Measurements from ENCODE around the gene ADAMTSL4.

ADAMTSL4 gene

DNA sequence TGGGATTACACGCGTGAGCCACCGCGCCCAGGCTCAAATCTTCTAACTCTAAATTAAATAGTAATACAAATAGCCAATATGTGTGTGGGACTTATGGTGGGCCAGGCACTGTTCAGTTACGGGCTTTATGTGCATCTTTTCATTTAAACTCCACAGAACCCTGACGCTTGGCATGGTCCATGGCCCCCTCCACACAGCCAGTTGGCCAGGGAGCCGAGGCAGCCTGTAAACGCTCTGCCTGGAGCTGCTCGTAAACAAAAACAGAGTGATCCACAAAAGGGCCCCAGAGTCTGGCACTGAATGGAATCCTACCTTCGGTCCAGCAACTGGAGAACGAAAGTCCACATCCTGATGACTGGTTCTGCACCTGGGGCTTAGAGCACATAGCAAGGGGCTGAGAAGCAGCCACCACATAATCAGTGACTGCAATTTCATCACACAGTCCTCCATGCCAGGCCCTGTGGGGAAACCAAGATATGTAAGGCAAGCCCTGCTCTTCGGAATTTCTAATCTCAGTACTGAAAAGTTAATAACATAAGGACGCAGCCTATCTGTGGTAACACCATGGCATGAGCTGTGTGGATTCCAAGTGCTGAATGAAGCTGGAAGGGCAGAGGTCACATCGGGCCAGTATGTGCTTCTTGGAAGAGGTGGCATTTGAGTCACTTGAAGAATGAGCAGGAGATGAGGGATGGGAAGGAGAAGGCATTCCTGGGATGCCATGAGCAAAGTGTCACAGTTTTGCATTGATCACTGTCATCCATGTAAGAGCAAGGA is 13.5 kb upstream of the ADAMTSL4 start:
- DNase-seq: no peak

DNA sequence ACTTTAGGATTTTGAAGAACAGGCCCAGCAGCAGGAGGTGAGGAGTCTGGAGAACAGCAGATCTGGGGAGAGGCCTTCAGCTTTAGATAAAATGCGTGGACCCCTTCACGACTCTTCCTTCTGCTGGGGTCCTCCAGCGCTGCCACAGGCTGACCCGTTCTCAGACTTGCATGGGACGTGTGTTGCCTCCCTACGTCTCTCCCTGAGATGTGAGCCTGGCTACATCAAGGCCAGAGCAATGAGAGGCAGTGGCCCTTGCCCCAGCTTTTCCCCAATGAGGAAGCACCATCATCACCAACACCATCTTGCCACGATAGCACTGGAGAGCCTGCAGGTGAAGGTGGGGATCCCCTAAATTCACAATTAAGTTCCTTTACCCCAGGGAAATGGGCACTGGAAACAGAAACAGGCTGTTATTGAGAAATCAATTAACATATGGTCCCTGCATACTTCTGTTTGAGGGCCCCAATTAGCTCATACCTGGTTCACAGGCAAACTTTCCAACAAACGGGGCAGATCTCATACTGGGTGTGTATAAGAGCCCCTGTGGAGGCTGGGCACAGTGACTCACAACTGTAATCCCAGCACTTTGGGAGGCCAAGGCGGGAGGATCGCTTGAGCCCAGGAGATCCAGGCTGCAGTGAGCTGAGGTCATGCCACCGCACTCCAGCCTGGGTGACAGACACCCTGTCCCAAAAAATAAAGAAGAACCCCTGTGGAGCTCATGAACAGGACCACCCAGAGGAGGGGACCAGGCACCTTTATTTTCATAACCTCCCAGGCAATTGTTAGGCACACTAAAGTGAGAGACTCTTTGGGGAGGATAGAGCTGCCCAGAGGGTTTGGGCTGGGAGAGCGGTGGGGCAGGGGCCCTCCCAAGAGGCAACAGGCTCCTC is 12.1 kb upstream of the ADAMTSL4 start:
- no peak for DNase-seq

DNA sequence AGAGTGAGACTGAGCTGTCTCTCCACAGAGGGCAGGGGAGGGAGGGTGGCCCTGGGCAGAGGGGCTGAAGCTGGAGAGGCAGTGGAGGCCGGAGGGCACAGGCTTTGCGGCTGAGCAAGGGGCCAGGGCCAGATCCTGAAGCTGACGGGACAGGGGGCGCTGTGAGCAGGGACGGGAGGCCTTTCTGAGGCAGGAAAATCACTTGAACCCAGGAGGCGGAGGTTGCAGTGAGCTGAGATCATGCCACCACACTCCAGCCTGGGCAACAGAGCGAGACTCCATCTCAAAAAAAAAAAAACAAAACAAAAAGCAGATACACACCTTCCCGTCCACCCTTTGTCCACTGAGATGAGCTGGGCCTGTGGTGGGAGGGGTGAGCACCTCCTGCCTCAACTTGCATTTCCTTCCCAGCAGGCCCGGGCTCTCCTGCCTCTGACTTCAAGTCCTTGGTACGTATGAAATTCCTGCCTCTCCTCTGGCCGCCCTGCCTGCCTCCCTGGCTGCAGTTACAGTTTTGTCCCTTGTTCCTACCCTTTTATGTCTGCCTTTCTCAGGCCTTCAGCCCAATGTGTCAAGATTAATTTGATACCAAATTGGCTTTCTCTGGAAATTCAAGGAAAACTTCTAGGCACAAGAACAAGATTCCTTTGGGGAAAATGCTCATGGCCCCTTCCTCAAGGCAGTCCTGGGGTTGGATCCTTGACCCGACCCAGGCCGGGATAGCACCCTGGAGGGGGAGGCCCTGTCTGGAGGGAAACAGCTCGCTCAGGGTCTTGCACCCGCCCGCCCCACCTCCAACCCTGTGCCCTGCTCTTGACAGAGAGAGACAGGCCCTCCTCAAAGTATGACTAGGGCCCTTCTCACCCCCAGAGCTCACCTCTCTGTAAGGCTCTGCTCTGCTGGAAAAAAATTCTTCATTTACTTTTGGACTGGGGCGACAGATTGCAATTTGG is 11.2 kb upstream of the ADAMTSL4 start:
- DNase-seq: no peak

DNA sequence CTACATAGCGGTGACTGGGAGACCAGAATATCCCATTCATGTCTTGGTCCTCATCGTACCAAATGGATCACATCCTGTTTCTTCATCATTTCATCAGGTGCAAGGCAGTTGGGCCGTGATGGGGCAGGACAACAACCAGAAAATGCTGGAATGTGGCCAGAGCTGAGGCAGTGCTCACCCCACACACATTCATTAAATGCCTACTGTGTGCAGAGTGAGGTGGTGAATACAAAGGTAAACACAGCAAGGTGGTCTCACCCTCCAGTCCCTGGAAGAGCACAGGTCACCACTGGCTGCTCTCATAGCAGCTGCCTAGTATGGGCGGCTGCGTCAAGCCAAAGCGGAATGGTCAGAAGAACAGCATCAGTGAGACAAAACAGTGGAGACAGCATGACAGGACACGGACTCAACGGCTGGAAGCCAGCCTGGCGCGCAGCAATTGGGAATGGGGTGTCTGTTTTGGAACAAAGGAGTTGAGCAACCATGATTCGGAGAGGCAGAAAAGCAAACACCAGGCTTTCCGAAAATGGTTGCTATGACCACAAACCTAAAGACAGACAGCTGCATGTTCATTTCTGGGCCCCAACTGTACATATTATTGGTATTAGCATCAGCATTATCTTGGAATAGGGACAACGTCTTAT is 5.6 kb upstream of the ADAMTSL4 start:
- DNase-seq: no peak

DNA sequence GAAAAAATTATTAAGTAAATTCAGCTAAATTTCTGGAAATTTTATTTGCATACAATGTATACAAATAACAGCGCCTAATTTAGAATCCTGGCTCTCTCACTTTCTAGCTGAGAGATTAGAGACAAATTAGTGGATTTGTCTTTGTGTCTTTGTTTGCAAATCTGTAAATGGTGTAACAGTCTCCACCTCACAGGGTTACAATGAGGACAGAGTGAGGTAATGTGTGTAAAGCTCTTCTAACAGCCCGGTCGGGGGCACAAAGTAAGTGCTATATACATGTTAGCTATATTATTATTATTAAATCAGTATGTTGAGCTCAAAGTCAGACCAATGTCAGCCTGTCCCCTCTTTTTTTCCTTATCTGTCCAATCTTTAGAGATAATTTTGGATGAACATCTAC is 5.0 kb upstream of the ADAMTSL4 start:
- DNase-seq: no peak

DNA sequence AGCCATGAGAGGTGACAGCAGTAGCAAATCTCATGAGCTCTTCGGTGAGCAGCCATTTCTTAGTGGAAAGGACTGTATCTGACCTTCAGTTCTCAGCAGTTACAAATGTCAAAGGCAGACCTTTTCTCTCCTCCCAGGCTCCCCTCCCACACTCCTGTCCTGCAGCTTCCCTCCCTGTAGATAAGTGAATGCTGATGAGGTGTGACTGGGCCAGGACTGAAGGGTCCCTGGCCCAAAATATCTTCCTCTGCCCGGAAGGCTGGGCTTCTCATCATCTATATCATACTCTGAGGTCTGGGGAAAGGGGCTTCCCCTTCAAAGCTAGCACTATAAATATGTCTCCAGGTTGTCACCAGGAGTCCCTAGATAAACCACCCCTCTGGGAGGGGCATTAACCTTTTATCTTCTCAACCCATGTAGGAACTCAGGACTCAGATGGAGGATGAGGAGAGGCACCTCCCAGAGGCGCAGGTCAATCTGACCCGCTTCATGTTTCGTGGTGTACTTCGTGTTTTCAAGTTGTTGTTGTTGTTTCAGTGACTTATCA is 3.6 kb upstream of the ADAMTSL4 start:
- no peak for DNase-seq

DNA sequence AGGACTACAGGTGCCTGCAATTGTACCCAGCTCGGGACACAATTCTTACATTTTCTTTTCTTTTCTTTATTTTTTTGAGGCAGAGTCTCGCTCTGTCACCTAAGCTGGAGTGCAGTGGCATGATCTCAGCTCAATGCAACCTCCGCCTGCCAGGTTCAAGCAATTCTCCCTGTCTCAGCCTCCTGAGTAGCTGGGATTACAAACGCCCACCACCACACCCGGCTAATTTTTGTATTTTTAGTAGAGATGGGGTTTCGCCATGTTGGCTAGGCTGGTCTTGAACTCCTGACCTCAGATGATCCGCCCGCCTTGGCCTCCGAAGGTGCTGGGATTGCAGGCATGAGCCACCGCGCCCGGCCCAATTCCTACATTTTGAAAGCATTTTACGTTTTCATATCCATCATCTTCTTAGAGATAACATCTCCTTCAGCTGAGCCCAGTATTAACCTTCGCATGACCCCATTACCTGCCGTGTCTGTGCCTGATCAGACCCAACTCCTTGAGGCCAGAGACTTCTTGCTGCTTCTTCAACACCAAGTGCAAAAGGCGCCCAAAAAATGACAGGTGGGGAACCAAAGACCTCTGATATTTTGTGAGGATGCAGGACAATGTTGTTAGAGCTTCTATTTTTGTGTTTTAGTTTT is 2.8 kb upstream of the ADAMTSL4 start:
- no peak for DNase-seq

DNA sequence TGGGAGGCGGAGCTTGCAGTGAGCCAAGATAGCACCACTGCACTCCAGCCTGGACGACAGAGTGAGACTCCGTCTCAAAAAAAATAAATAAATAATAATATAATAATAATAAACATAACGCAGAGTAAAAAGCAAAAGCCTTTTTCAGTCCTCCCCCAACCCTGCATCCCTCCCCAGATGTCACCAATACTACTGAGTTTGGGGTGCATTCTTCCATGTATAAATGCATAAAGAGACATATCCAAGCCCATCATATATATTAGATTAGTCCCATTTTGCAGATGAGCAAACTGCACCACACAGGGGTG is 930 bp upstream of the ADAMTSL4 start:
- DNase-seq: no peak

DNA sequence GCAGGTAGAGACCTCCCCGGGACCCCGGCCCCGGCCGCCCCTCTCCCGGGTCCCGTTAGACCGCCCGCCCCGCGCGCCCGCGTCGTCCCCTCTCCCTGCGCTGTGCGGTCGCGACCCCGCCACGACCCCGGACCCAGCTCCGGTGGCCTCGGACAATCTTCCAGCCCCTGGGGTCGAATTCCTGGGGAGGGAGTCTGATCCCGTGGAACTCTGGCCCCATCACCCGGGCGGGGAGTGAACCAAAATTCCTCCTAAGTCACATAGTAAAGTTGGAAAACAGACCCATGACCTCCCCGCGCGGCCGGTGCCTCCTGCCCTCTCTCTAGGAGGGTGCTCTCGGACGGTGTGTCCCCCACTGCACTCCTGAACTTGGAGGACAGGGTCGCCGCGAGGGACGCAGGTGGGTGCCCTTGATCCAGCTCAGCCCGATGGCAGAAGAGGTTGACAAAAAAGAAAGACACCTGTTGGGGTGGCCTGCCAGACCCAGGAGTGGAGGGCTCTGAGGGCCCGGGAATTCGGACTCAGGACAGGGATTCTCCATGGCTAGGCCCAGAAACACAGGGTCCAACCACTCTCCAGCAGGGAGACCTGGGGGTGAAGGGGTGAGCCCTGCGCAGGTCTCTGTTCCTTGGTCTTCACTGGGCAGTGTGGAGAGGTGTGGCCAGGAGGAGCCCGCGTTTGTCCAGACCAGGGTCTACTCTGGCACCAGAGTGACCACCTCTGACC is 451 bp downstream of the ADAMTSL4 start:
- no peak for DNase-seq

DNA sequence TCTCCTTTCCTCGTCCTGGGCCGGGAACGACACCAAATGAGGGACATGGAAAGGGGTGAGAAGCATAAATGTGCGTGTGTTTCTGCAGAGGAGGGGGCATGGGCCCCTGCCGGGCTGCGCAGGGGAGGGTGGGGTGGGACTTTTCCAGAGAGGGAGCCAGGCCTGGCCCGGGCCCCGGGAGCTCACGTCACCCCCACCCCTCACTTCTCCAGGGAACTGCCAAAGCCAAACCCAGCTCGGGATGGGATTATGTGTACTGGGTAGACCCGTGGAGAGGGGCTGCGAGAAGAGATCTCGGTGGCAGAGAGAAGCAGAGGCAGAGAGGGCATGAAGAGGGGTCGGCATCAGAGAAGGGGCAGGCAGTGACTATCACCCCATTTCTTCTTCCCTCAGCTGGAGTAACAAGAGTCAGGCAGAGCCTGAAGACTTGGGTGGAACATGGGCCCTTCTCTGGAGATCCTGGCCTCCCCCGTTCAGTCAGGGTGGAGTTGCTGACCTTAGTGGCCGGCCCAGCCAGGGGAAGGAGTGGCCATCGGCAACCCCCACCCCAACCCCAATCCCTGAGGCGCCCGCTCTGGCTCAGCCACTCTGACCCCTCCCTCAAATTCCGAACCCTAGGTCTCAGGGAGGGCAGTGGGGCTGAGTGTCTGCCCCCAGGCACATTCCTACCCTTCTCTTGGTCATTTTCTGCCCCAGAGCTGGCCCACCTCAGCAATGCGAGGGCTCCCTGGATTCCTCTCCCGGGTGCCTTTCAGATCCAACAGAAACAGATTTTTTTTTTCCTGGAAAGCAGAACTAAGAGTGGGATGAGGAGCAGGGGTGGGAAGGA is 1.2 kb downstream of the ADAMTSL4 start:
- DNase-seq: no peak

DNA sequence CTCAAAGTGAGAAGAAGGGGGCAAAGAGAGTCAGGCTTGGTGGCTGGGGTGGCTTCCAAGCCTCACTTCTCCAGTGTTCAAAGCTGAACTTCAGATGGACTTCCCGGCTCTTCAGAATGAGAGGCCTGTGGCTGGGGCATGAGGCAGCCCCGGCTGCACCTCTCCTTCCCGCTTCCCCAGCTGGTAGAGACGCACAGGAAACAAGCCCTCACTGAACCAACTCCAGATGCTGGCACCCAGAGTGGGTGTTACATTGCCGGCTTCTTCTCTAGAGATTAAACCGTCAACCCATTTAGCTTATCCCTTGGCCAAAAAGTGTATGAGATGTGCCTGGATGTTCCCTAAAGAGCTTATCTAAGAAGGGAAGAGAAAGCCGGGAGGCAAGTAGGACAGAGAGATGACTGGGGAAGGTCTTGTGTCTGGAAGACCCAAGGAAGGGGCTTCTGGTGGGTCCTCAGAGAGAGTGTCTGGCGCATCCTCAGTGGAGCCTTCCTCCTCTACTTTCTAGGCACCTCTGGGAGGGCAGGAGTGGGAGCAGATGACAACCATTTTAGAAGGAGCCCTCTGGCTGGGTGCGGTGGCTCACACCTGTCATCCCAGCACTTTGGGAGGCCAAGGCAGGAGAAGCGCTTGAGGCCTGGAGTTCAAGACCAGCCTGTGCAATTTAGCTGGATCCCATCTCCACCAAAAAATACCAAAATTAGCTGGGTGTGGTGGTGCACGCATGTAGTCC is 2.0 kb downstream of the ADAMTSL4 start:
- DNase-seq: no peak

DNA sequence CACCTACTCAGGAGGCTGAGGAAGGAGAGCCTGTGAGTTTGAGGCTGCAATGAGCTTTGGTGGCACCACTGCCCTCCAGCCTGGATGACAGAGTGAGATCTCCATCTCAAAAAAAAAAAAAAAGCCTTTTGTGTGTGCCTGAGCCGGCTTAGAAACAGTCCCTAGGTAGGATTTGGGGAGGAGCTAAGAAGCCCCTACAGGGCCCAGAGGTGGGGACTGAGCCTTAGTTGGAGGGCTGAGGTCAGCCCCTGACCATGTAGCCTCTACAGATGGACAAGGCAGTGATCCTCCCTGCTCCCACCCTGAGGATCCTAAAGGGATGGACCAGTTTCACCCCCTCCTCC is 2.5 kb downstream of the ADAMTSL4 start:
- no peak for DNase-seq

DNA sequence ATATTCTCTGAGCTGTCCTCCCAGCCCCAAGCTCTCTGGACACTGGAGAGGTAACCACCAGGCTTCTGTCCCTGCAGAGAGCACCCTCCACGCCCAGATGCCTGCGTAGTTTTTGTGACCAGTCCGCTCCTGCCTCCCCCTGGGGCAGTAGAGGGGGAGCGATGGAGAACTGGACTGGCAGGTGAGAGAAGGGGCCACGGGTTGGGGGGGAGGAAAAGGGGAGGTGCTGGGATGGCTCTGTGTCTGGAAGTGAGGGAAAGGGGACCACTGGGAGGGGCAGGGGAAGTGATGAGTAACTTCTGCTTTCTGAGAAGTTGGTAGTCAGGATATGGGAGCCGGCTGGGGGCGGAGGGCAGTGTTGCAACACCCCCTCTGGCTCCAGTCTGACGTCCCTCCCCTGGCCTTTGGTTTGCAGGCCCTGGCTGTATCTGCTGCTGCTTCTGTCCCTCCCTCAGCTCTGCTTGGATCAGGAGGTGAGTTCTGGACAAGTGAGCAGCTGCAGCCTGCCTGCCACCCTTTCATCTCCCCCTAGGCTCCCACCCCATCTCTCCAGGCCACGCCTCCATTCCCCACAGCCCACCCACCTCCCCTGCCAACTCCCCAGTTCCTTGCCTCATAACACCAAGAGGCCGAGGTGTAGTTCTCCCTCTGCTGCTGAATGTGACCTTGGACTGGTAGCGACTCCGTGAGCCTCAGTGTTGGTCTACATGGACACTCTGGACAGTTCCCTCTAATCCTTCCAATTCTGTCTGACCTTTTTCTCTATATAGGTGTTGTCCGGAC is 3.1 kb downstream of the ADAMTSL4 start:
- DNase-seq: no peak

DNA sequence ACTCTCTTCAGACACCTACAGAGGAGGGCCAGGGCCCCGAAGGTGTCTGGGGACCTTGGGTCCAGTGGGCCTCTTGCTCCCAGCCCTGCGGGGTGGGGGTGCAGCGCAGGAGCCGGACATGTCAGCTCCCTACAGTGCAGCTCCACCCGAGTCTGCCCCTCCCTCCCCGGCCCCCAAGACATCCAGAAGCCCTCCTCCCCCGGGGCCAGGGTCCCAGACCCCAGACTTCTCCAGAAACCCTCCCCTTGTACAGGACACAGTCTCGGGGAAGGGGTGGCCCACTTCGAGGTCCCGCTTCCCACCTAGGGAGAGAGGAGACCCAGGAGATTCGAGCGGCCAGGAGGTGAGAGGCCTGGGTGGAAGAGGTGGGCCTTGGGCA is 3.7 kb downstream of the ADAMTSL4 start:
- no peak for DNase-seq

DNA sequence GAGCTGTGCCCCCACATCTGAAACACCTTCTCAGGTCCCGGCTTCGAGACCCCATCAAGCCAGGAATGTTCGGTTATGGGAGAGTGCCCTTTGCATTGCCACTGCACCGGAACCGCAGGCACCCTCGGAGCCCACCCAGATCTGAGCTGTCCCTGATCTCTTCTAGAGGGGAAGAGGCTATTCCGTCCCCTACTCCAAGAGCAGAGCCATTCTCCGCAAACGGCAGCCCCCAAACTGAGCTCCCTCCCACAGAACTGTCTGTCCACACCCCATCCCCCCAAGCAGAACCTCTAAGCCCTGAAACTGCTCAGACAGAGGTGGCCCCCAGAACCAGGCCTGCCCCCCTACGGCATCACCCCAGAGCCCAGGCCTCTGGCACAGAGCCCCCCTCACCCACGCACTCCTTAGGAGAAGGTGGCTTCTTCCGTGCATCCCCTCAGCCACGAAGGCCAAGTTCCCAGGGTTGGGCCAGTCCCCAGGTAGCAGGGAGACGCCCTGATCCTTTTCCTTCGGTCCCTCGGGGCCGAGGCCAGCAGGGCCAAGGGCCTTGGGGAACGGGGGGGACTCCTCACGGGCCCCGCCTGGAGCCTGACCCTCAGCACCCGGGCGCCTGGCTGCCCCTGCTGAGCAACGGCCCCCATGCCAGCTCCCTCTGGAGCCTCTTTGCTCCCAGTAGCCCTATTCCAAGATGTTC is 4.3 kb downstream of the ADAMTSL4 start:
- no peak for DNase-seq

DNA sequence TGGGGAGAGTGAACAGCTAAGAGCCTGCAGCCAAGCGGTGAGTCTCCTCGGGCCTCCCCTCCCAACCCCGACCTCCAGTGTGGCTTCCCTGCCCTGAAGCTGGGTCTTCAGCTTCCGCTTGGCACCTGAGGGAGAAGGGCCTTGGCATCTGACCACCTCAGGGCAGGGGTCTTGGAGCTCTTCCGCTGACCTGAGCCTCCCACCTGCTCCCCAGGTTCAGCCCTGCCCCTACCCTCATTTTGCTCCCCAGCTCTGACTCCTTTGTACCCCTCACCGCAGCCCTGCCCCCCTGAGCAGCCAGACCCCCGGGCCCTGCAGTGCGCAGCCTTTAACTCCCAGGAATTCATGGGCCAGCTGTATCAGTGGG is 4.9 kb downstream of the ADAMTSL4 start:
- no peak for DNase-seq

DNA sequence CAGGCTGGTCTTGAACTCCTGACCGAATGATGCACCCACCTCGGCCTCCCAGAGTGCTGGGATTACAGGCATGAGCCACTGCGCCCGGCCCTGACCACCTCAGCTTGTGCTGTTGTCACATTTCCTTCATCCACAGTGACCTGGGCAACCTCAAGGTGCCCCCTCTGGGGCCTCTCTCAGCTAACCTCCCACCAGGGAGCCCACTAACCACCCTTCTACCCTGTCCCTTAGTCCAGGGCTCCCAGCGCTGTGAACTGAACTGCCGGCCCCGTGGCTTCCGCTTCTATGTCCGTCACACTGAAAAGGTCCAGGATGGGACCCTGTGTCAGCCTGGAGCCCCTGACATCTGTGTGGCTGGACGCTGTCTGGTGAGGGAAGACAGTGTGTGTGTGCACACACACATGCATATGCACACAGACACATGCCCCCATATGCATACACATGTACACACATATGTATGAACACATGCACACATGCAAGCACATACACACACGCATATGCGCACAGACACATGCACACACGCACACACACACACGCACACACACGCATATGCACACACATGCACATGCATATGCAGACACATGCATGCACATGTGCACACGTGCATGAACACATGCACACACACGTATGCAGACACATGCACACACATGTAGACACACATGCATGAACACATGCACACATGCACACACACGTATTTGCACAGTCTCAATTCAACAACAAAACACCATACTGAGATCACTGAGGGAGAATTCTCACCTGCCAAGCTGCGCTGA is 6.2 kb downstream of the ADAMTSL4 start:
- DNase-seq: no peak
